ENCODE measurements around the gene FOXO1. TPM values are rescaled to one million over a fixed set of nuclear protein-coding genes. Genes with fewer than 3 reads are reported as not detected.

Gene FOXO1
- total and polyA plus RNA-seq, 2 of the 13 experiments (the other 11 are each of a cell fraction or from before 2014, with no cell fraction given), result 8.1 to 13.1 TPM

- TF ChIP-seq, protein P1, sequence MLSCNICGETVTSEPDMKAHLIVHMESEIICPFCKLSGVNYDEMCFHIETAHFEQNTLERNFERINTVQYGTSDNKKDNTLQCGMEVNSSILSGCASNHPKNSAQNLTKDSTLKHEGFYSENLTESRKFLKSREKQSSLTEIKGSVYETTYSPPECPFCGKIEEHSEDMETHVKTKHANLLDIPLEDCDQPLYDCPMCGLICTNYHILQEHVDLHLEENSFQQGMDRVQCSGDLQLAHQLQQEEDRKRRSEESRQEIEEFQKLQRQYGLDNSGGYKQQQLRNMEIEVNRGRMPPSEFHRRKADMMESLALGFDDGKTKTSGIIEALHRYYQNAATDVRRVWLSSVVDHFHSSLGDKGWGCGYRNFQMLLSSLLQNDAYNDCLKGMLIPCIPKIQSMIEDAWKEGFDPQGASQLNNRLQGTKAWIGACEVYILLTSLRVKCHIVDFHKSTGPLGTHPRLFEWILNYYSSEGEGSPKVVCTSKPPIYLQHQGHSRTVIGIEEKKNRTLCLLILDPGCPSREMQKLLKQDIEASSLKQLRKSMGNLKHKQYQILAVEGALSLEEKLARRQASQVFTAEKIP (CRISPR knock-in tag; IDR thresholded peaks at IDR 0.05; ENCODE audit: borderline replicate concordance), result no peak
- TF ChIP-seq ZNF576 (CRISPR knock-in tag; IDR thresholded peaks at IDR 0.05), result no peak
- no peak for TF ChIP-seq ZNF816 (CRISPR knock-in tag; IDR thresholded peaks at IDR 0.05; ENCODE audit: borderline replicate concordance)
- TF ChIP-seq CBFB (CRISPR knock-in tag; IDR thresholded peaks at IDR 0.05), result no peak
- TF ChIP-seq, protein P2, sequence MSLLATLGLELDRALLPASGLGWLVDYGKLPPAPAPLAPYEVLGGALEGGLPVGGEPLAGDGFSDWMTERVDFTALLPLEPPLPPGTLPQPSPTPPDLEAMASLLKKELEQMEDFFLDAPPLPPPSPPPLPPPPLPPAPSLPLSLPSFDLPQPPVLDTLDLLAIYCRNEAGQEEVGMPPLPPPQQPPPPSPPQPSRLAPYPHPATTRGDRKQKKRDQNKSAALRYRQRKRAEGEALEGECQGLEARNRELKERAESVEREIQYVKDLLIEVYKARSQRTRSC (CRISPR knock-in tag; IDR thresholded peaks at IDR 0.05; ENCODE audit: low read depth), result no peak
- no peak for TF ChIP-seq ETV5 (CRISPR knock-in tag; IDR thresholded peaks at IDR 0.05; ENCODE audit: borderline replicate concordance)
- TF ChIP-seq KLF12 (CRISPR knock-in tag; IDR thresholded peaks at IDR 0.05; ENCODE audit: borderline replicate concordance), result no peak
Measured at GRCh38 chr13:40622246-40622645, 44.2 kb downstream of the FOXO1 start (continued).

DNA sequence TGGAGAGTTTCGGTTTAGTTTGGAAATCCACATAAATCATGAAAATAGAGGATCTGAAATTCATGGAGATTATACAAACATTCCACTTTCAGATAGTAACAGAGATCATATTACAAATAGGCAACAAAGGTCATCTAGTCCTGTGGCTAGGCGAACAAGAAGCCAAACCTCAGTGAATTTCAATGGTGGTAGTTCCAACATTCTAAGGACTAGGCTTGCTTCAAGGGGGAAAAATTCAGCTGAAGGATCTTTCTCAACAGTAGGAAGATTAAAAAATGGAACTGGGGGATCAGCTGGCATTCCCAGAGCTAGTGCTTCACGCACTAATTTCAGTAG is 47.0 kb downstream of the FOXO1 start:
- in situ Hi-C loops (cut with HindIII; ENCODE audit: extremely low pct_ligation_motif_present, low pct_unique_long_range_greater_than_20kb), result no loop called here
- 91% methylated on average over 3 of the region's 3 CpGs for WGBS (ENCODE audit: low lambda C conversion rate)
- no TSS peak for BruUV-seq (replicated peaks)
- ChIA-PET CTCF (ENCODE audit: low intra/inter-chr PET ratio, low total read pairs) (no interaction called here), POLR2A (no interaction called here)
- Histone ChIP-seq H4K20me1 (ENCODE audit: insufficient read depth, low read length) (peaks cover 79% of the 10 kb centered on the region), H2AFZ (ENCODE audit: low read length) (no peak overlapping the region), H3K9ac (ENCODE audit: insufficient read depth, low read depth, low read length) (no peak overlapping the region), H3K4me3 (replicated peaks in 1 of 3; ENCODE audit: insufficient read depth in 1 of 3, low read depth in 2 of 3, low read length in 3 of 3) (no peak overlapping the region), H3K4me2 (ENCODE audit: low read depth, low read length) (no peak overlapping the region), H3K4me1 (ENCODE audit: insufficient read depth, low read length) (peaks cover 66% of the 10 kb centered on the region), H3K79me2 (ENCODE audit: insufficient read depth, low read length) (peaks cover 96% of the 10 kb centered on the region), H3K27me3 (ENCODE audit: control insufficient read depth in 1 of 2, insufficient read depth in 2 of 2, low read length in 2 of 2) (no peaks in the 10 kb centered on the region), H3K36me3 (replicated peaks in 1 of 2; ENCODE audit: control insufficient read depth in 1 of 2, insufficient read depth in 2 of 2, low read length in 2 of 2) (peaks cover 4 to 12% of the 10 kb centered on the region in 2 experiments; a peak in 1 of 5 replicates), H3K27ac (ENCODE audit: extremely low read length, insufficient read depth, low read length) (peak overlapping the region; percentile 28), H3K9me3 (ENCODE audit: low read length) (no peaks in the 10 kb centered on the region)
- FAIRE-seq (peak; percentile 46), DNase-seq (ENCODE audit: low spot score) (peak; percentile 35), ATAC-seq (peak; percentile 73)
- intact Hi-C loops (cut with micrococcal nuclease; ENCODE audit: unreplicated experiment), result no loop called here
- TF ChIP-seq NKX3-1 (CRISPR knock-in tag; IDR thresholded peaks at IDR 0.05) (no peak), CAMTA2 (CRISPR knock-in tag; IDR thresholded peaks at IDR 0.05; ENCODE audit: borderline replicate concordance) (no peak), ZFP90 (CRISPR knock-in tag; IDR thresholded peaks at IDR 0.05; ENCODE audit: borderline replicate concordance) (no peak), ZNF644 (CRISPR knock-in tag; IDR thresholded peaks at IDR 0.05; ENCODE audit: low read depth) (peak; percentile 57; the same call in 1 of the 2 replicates), ZNF777 (CRISPR knock-in tag; IDR thresholded peaks at IDR 0.05) (no peak), ZZZ3 (CRISPR knock-in tag; IDR thresholded peaks at IDR 0.05; ENCODE audit: borderline replicate concordance) (no peak), IRX3 (CRISPR knock-in tag; IDR thresholded peaks at IDR 0.05; ENCODE audit: borderline replicate concordance, low read depth) (no peak), THAP11 (CRISPR knock-in tag; IDR thresholded peaks at IDR 0.05) (no peak), ZSCAN29 (CRISPR knock-in tag; conservative IDR thresholded peaks at IDR 0.05) (no peak)
- TF ChIP-seq, protein P3, sequence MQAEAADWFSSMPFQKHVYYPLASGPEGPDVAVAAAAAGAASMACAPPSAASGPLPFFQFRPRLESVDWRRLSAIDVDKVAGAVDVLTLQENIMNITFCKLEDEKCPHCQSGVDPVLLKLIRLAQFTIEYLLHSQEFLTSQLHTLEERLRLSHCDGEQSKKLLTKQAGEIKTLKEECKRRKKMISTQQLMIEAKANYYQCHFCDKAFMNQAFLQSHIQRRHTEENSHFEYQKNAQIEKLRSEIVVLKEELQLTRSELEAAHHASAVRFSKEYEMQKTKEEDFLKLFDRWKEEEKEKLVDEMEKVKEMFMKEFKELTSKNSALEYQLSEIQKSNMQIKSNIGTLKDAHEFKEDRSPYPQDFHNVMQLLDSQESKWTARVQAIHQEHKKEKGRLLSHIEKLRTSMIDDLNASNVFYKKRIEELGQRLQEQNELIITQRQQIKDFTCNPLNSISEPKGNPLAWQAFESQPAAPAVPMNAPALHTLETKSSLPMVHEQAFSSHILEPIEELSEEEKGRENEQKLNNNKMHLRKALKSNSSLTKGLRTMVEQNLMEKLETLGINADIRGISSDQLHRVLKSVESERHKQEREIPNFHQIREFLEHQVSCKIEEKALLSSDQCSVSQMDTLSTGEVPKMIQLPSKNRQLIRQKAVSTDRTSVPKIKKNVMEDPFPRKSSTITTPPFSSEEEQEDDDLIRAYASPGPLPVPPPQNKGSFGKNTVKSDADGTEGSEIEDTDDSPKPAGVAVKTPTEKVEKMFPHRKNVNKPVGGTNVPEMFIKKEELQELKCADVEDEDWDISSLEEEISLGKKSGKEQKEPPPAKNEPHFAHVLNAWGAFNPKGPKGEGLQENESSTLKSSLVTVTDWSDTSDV (CRISPR knock-in tag; IDR thresholded peaks at IDR 0.05), result no peak
- TF ChIP-seq, protein P4, sequence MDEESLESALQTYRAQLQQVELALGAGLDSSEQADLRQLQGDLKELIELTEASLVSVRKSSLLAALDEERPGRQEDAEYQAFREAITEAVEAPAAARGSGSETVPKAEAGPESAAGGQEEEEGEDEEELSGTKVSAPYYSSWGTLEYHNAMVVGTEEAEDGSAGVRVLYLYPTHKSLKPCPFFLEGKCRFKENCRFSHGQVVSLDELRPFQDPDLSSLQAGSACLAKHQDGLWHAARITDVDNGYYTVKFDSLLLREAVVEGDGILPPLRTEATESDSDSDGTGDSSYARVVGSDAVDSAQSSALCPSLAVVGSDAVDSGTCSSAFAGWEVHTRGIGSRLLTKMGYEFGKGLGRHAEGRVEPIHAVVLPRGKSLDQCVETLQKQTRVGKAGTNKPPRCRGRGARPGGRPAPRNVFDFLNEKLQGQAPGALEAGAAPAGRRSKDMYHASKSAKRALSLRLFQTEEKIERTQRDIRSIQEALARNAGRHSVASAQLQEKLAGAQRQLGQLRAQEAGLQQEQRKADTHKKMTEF (CRISPR knock-in tag; IDR thresholded peaks at IDR 0.05), result 0 out of 2 replicates have a peak, but pooled peaks have one; percentile 21
